Heart left ventricle (tissue), 16 donors: ENCODE data around the gene CDH5. TPM values are rescaled to one million over a fixed set of nuclear protein-coding genes. Genes with fewer than 3 reads are reported as not detected.
"Not testable (repeated sequence)": the region's sequence is repeated elsewhere in the genome, so short reads cannot be mapped to it uniquely, and the experiment has no call there.

ENCODE experiments used
- ATAC-seq, 4 donors: fragments of 200-7000 bp; cut with Tn5 transposase; one replicate each; pipeline ENCODE4 v1.9.1; 2020 to 2022; ENCODE audit warnings: moderate library complexity in 4 of 4, mild to moderate bottlenecking in 3 of 4, moderate number of reproducible peaks in 1 of 4
- DNase-seq, 5 donors: peaks; one replicate each; pipeline ENCODE4 v3.0.0-alpha.2; 2020
- H3K27ac ChIP-seq, 12 donors: fragments of 200-600 bp; sonication (generic) in 4 of 12; one replicate each; pipeline versions ENCODE4 v1.5.0 to v1.8.0; 2016 to 2022; ENCODE audit warnings: mild to moderate bottlenecking in 2 of 12
- H3K27me3 ChIP-seq, 9 donors: fragments of 200-600 bp; sonication (generic) in 2 of 9; one replicate each; pipeline versions ENCODE4 v1.5.1 to v1.8.0; 2016 to 2022; ENCODE audit warnings: mild to moderate bottlenecking in 3 of 9
- H3K36me3 ChIP-seq, 9 donors: fragments of 200-600 bp; sonication (generic) in 2 of 9; one replicate each; pipeline versions ENCODE4 v1.5.0 to v1.8.0; 2018 to 2022; ENCODE audit warnings: mild to moderate bottlenecking in 2 of 9
- H3K4me1 ChIP-seq, 12 donors: fragments of 200-600 bp; sonication (generic) in 4 of 12; one replicate each; pipeline versions ENCODE4 v1.5.0 to v1.8.0; 2016 to 2022; ENCODE audit warnings: mild to moderate bottlenecking in 3 of 12
- H3K4me3 ChIP-seq, 12 donors: fragments of 200-600 bp; sonication (generic) in 4 of 12; one replicate each; pipeline versions ENCODE4 v1.5.0 to v1.8.0; 2017 to 2022; ENCODE audit warnings: mild to moderate bottlenecking in 9 of 12, moderate library complexity in 4 of 12
- H3K9me3 ChIP-seq, 12 donors: fragments of 200-600 bp; sonication (generic) in 4 of 12; one replicate each; pipeline versions ENCODE4 v1.5.0 to v1.8.0; 2016 to 2022; ENCODE audit warnings: mild to moderate bottlenecking in 1 of 12
- CTCF ChIP-seq, 12 donors: fragments of 200-600 bp; sonication (generic) in 4 of 12; IDR thresholded peaks; one replicate each; pipeline versions ENCODE4 v1.5.0 to v1.8.0; 2018 to 2022; ENCODE audit warnings: antibody characterized with exemption in 12 of 12, mild to moderate bottlenecking in 5 of 12
- POLR2A ChIP-seq, 2 donors: fragments of 450-650 bp; IDR thresholded peaks; one replicate each; pipeline ENCODE4 v1.6.1; 2017; ENCODE audit warnings: antibody characterized with exemption in 2 of 2, mild to moderate bottlenecking in 2 of 2, moderate library complexity in 2 of 2
- WGBS, 4 donors: extraction: QIAGEN DNeasy Blood & Tissue Kit in 2 of 4; methylation state at CpG; one replicate each; pipeline versions ENCODE4 v1.1.5 to v1.1.7; 2013 to 2018; 5-methylcytosine and 5-hydroxymethylcytosine counted together
- intact Hi-C, 10 donors: fragments of 100-400 bp; cut with DNase I; formaldehyde crosslinking; loops; one replicate each; pipeline versions ENCODE4 v1.11.1 to v1.14.2; 2022
- polyA plus RNA-seq, 2 donors: library from polyadenylated mRNA; stranded (reverse); fragments of 200-250 nt; gene quantifications; one replicate each; pipeline ENCODE4 v1.2.3, GENCODE V29; 2013
- total RNA-seq, 9 donors: library from RNA; depleted of rRNA in 2 of 9; stranded (reverse); fragments of >200 nt in 2 of 9; fragmentation: NEBNext Ultra II Directional in 3 of 9; extraction: Animal tissue kit (Norgen Biotek cat#: 25700) in 3 of 9; gene quantifications; one replicate each; pipeline versions ENCODE4 v1.1.0 to v1.2.4, GENCODE V29; 2016 to 2023
- donor health status: ischemic (EF 13 %, LVEDD 7.1; RV severe dilation, severe dysfunction).
- donor health status: healthy with polysubstance abuse.
- donor health status: DM: no; HTN: yes; CAD: no.
- donor health status: DM: no; HTN: no; CAD: no.
- donor health status: ischemic (EF 25% LVEDD 6.9; RV normal size, moderate dysfunction).
- donor health status: ischemic (EF 25% LVEDD 5.7; RV mildly dilated, moderate dysfunction).
- donor health status: healthy.
- donor health status: DM: yes; HTN: yes; CAD: no.
- donor health status: ischemic (EF 35%, LVEDD 5.7; RV mildly dilated, moderate dysfunction).
- donor health status: nonischemic (EF 11% LVEDD 7.7; RV severe dilation, severe dysfunction).
- donor health status: DM: yes; HTN: yes; CAD: no.
- donor health status: PGD.
- donor health status: ischemic (EF 29% LVEDD 5.4; RV normal size, mild dysfunction).
- donor health status: nonischemic (EF 23%, LVEDD 6.1; RV moderate dilation, normal function).

CDH5 gene
- total and polyA plus RNA-seq, 11 donors = 24.9 to 135 (median 62.3) TPM

GRCh38 chr16:66324815-66325515 is 41.5 kb upstream of the CDH5 start:
- no peaks in the 10 kb centered on the region for H3K9me3 ChIP-seq
- no peak for DNase-seq
- H3K4me1 ChIP-seq = peaks cover 0 to 6% (median 0%) of the 10 kb centered on the region in 12 donors
- ATAC-seq = no peak
- no peaks in the 10 kb centered on the region for H3K27me3 ChIP-seq
- 59 to 78% (median 69%) methylated on average over 11 of the region's 11 CpGs for whole genome bisulfite sequencing, 4 donors
- intact Hi-C loops = no loop called here
- no peak overlapping the region for H3K27ac ChIP-seq
- no peak overlapping the region for H3K4me3 ChIP-seq
- no peaks in the 10 kb centered on the region for H3K36me3 ChIP-seq
- no peak for TF ChIP-seq CTCF (IDR thresholded peaks at IDR 0.05)

DNA sequence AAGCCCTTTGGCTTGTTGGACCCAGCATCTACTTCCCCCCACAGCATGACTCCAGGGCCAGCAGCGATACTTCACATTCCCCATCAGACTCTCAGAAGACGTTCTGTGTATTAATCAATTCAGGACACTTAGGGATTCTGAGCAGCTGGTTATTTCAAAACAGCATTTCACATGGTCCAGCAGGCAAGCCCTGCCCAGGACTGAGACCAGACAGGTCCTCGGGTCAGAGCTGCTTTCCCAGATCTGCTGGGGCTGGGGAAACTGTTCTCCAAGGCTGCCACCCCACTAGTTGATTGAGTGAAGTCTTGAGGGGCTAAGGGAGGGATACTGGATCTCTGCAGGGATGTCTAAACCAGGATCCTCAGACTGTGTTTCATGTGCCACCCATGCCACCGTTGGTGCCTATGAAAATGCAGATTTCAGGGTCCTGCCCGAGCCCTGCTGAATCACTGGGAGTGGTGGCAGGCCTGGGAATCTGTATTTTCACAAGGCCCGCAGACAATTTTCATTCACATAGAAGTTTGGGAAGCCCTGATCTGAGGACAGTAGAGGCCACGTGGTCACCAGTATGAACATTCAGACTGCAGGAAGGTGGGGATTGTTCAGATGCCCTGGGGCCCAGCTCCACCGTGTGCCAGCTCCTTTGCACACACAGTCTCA is 40.6 kb upstream of the CDH5 start:
- TF ChIP-seq CTCF (IDR thresholded peaks at IDR 0.05) (no peak), POLR2A (IDR thresholded peaks at IDR 0.05) (no peak)
- DNase-seq = no peak
- no peaks in the 10 kb centered on the region for H3K27me3 ChIP-seq
- 81 to 92% (median 87%) methylated on average over 6 to 8 of the region's 8 CpGs for WGBS, 4 donors
- ATAC-seq = no peak
- H3K36me3 ChIP-seq = no peaks in the 10 kb centered on the region
- peaks cover 0 to 6% (median 0%) of the 10 kb centered on the region in 12 donors for H3K4me1 ChIP-seq
- no peaks in the 10 kb centered on the region for H3K9me3 ChIP-seq
- intact Hi-C loops = no loop called here
- H3K4me3 ChIP-seq = no peak overlapping the region
- no peak overlapping the region for H3K27ac ChIP-seq

DNA sequence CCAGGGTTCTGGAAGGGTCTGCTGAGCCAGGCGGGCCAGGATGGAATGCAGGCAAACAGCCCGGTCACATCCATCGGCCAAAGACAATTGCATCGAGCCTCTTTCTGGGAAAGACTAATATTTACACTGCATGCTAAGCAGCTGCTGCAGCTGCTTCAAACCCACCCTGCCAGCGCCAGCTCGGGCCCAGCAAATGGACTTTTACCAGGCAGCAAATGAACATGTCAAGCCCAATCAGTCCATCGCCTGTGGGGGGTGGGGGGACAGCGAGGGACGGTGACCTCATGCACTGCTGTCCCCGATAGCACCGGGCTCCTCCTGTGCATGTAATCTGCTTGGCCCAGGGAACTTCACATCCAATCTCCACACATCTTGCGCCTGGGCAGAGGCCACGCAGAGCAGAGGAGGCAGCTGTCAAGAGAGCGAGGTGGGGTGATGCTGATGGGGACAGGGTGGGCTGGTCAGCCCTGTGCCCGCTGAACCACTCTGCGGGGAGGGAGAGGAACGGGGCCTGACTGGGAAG is 39.4 kb upstream of the CDH5 start:
- Histone ChIP-seq H3K4me1 (peaks cover 0 to 6% (median 0%) of the 10 kb centered on the region in 12 donors), H3K4me3 (no peak overlapping the region), H3K27me3 (no peaks in the 10 kb centered on the region), H3K27ac (no peak overlapping the region), H3K9me3 (no peaks in the 10 kb centered on the region), H3K36me3 (no peaks in the 10 kb centered on the region)
- ATAC-seq (peak in 2 of 4 donors; percentile 18 to 39), DNase-seq (no peak)
- TF ChIP-seq CTCF (IDR thresholded peaks at IDR 0.05) = no peak
- no peak for TF ChIP-seq POLR2A (IDR thresholded peaks at IDR 0.05)
- intact Hi-C loops = no loop called here
- 64 to 81% (median 73%) methylated on average over 16 to 17 of the region's 17 CpGs for WGBS, 4 donors

- Histone ChIP-seq H3K9me3 (no peaks in the 10 kb centered on the region), H3K27ac (no peak overlapping the region), H3K4me3 (no peak overlapping the region), H3K27me3 (no peaks in the 10 kb centered on the region), H3K36me3 (no peaks in the 10 kb centered on the region), H3K4me1 (peaks cover 0 to 6% (median 0%) of the 10 kb centered on the region in 12 donors)
- 92 to 97% (median 94%) methylated on average over 11 of the region's 11 CpGs for WGBS, 4 donors
- no peak for ATAC-seq
- intact Hi-C loops = no loop called here
- TF ChIP-seq POLR2A (IDR thresholded peaks at IDR 0.05) (no peak), CTCF (IDR thresholded peaks at IDR 0.05) (no peak)
- DNase-seq = no peak
Measured at GRCh38 chr16:66328282-66328681, 38.2 kb upstream of the CDH5 start.

DNA sequence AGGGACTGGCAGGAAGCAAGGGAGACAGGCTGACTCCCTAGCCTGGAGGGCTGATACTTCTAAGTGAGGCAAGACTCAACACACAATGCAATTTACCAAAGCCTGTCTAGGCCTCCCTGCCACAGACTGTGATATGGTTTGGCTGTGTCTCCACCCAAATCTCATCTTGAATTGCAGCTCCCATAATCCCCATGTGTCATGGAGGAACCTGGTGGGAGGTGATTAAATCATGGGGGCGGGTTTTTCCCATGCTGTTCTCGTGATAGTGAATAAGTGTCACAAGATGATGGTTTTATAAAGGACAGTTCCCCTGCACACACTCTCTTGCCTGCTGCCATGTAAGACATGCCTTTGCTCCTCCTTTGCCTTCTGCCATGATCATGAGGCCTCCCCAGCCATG is 35.0 kb upstream of the CDH5 start:
- intact Hi-C loops, ATAC-seq: not testable (repeated sequence)
- 85 to 97% (median 92%) methylated on average over 2 of the region's 2 CpGs for WGBS, 4 donors

More for the DNA sequence above, 35.0 kb upstream of the CDH5 start:
- H3K4me3 ChIP-seq, H3K27me3 ChIP-seq, DNase-seq, H3K36me3 ChIP-seq, H3K9me3 ChIP-seq, H3K27ac ChIP-seq, H3K4me1 ChIP-seq: not testable (repeated sequence)
